Measurements from ENCODE around the gene ZWILCH.
"Not testable (repeated sequence)": the region's sequence is repeated elsewhere in the genome, so short reads cannot be mapped to it uniquely, and the experiment has no call there.

The ZWILCH gene

GRCh38 chr15:66581972-66582537 lies 76.9 kb downstream of the ZWILCH start:
- no peak for DNase-seq (ENCODE audit: low read depth in 2 of 2)

GRCh38 chr15:66586155-66586976 lies 81.2 kb downstream of the ZWILCH start:
- no peak for DNase-seq (ENCODE audit: low read depth in 2 of 2)

- DNase-seq (ENCODE audit: low read depth in 2 of 2), result no peak
These were observed 81.9 kb downstream of the ZWILCH start for GRCh38 chr15:66587020-66587419.

- no peak for DNase-seq (ENCODE audit: low read depth in 2 of 2)
These were observed 82.6 kb downstream of the ZWILCH start for GRCh38 chr15:66587749-66588148.

- DNase-seq (ENCODE audit: low read depth in 2 of 2), result no peak
These were observed 83.4 kb downstream of the ZWILCH start for GRCh38 chr15:66588537-66588936.

- no peak for DNase-seq (ENCODE audit: low read depth in 2 of 2)
These were observed 83.8 kb downstream of the ZWILCH start for GRCh38 chr15:66588971-66589370.

GRCh38 chr15:66589429-66589828 lies 84.3 kb downstream of the ZWILCH start:
- DNase-seq (ENCODE audit: low read depth in 2 of 2), result not testable (repeated sequence)

- no peak for DNase-seq (ENCODE audit: low read depth in 2 of 2)
These were observed 85.3 kb downstream of the ZWILCH start for GRCh38 chr15:66590435-66590834.

- DNase-seq (ENCODE audit: low read depth in 2 of 2), result no peak
These were observed 86.3 kb downstream of the ZWILCH start for GRCh38 chr15:66591322-66591862.

- DNase-seq (ENCODE audit: low read depth in 2 of 2), result no peak
These were observed 87.5 kb downstream of the ZWILCH start for GRCh38 chr15:66592505-66593218.

GRCh38 chr15:66593219-66593780 lies 88.2 kb downstream of the ZWILCH start:
- DNase-seq (ENCODE audit: low read depth in 2 of 2), result no peak

- no peak for DNase-seq (ENCODE audit: low read depth in 2 of 2)
These were observed 89.2 kb downstream of the ZWILCH start for GRCh38 chr15:66594344-66594743.

- DNase-seq (ENCODE audit: low read depth in 2 of 2), result no peak
These were observed 89.7 kb downstream of the ZWILCH start for GRCh38 chr15:66594836-66595235.

- no peak for DNase-seq (ENCODE audit: low read depth in 2 of 2)
These were observed 90.2 kb downstream of the ZWILCH start for GRCh38 chr15:66595332-66595731.

GRCh38 chr15:66595931-66596545 lies 90.9 kb downstream of the ZWILCH start:
- DNase-seq (ENCODE audit: low read depth in 2 of 2), result no peak

GRCh38 chr15:66598095-66598815 lies 93.1 kb downstream of the ZWILCH start:
- no peak for DNase-seq (ENCODE audit: low read depth in 2 of 2)
